Measurements from ENCODE around the gene WFDC5. TPM values are rescaled to one million over a fixed set of nuclear protein-coding genes. Genes with fewer than 3 reads are reported as not detected.

WFDC5 gene
- total and polyA plus RNA-seq, 9 of the 15 experiments (the other 6 are each of a cell fraction or from before 2014, with no cell fraction given): not detected

GRCh38 chr20:45138561-45139300, 23.8 kb upstream of the WFDC5 start:
- CTCF ChIA-PET (ENCODE audit: low intra/inter-chr PET ratio): interaction anchor here (0.6 kb wide), 1 partner anchor 152 kb away, joined by 3 read pairs; no protein-coding TSS in a partner anchor
- BruUV-seq (replicated peaks): no TSS peak
- Histone ChIP-seq H2AFZ (ENCODE audit: low read depth, low read length) (peak overlapping the region; percentile 71), H3K27me3 (ENCODE audit: control insufficient read depth in 2 of 2, insufficient read depth in 2 of 2, low read length in 2 of 2) (peaks cover 0 to 15% of the 10 kb centered on the region in 2 experiments; a peak in 4 of 5 replicates), H3K27ac (ENCODE audit: extremely low read depth, low read depth, low read length) (no peak overlapping the region), H3K4me2 (ENCODE audit: insufficient read depth, low read length) (peak overlapping the region; percentile 56), H3K4me1 (replicated peaks in 1 of 2; ENCODE audit: control insufficient read depth in 2 of 2, insufficient read depth in 2 of 2, low read length in 2 of 2) (no peaks in the 10 kb centered on the region), H3K79me2 (ENCODE audit: control insufficient read depth, insufficient read depth, low read length) (no peaks in the 10 kb centered on the region), H3K9me1 (ENCODE audit: control insufficient read depth, insufficient read depth, low read length) (no peaks in the 10 kb centered on the region), H3K36me3 (ENCODE audit: control insufficient read depth, insufficient read depth, low read length) (no peaks in the 10 kb centered on the region), H3K4me3 (no peak overlapping the region), H4K20me1 (replicated peaks; ENCODE audit: control insufficient read depth, insufficient read depth, low read length) (no peaks in the 10 kb centered on the region), H3K9ac (ENCODE audit: insufficient read depth in 1 of 2, low read depth in 2 of 2, low read length in 2 of 2) (no peak overlapping the region), H3K9me3 (replicated peaks; ENCODE audit: control insufficient read depth, insufficient read depth, low read depth, low read length) (no peaks in the 10 kb centered on the region)
- peak; percentile 84 for FAIRE-seq
- intact Hi-C loops (cut with micrococcal nuclease): loop anchor here (2.0 kb wide), 1 partner anchor 152 kb away; no protein-coding TSS in a partner anchor
- POLR2A ChIA-PET: interaction anchor here (0.7 kb wide), 1 partner anchor 68 kb away, joined by 3 read pairs; no protein-coding TSS in a partner anchor
- peak; percentile 98 for ATAC-seq
- WGBS (ENCODE audit: insufficient coverage, low coverage, missing lambda C conversion rate): 8% methylated on average over 20 of the region's 20 CpGs
- peak; percentile 76 to 83 (median 78) for DNase-seq (ENCODE audit: extremely low read depth in 1 of 4, low spot score in 3 of 4)
- in situ Hi-C loops (cut with MboI): no loop called here
- TF ChIP-seq MTA3 (IDR thresholded peaks at IDR 0.05; ENCODE audit: borderline replicate concordance) (peak; percentile 40; the same call in 1 of the 2 replicates), RCOR1 (IDR thresholded peaks at IDR 0.05; ENCODE audit: borderline replicate concordance in 1 of 2, low read depth in 2 of 2, low read length in 2 of 2) (0 out of 4 replicates have a peak, but pooled peaks of 1 of the 2 experiments have one; percentile 11), PHF20 (IDR thresholded peaks at IDR 0.05; ENCODE audit: partially characterized antibody) (peak; percentile 57), EP400 (IDR thresholded peaks at IDR 0.05) (no peak), RFX1 (IDR thresholded peaks at IDR 0.05) (no peak), PBX2 (CRISPR knock-in tag; IDR thresholded peaks at IDR 0.05; ENCODE audit: low read depth) (no peak), PBX2 (tag; conservative IDR thresholded peaks at IDR 0.05; ENCODE audit: low read depth) (peak; percentile 70), E2F8 (IDR thresholded peaks at IDR 0.05; ENCODE audit: low read depth, partially characterized antibody) (peak; percentile 45), RAD21 (CRISPR knock-in tag; conservative IDR thresholded peaks at IDR 0.05 in 1 of 2, IDR thresholded peaks at IDR 0.05 in 1 of 2) (peak; percentile 18 to 77; a peak in 2 of 4 replicates), GABPA (tag; conservative IDR thresholded peaks at IDR 0.05; ENCODE audit: low read depth) (peak; percentile 85), ZNF175 (CRISPR knock-in tag; IDR thresholded peaks at IDR 0.05; ENCODE audit: low read depth) (peak; percentile 71)

Measured in K562 (cell line).